NB4 (cell line): ENCODE results near the gene GALNT18.

ENCODE experiments used
- DNase-seq: peaks from one replicate; pipeline ENCODE4 v3.0.0; 2010; ENCODE audit warnings: low read depth
- H3K4me3 ChIP-seq: one replicate; pipeline ENCODE4 v1.5.1; 2011; ENCODE audit warnings: mild to moderate bottlenecking, low read depth, low read length, moderate library complexity
- CTCF ChIP-seq: IDR thresholded peaks from one replicate; pipeline ENCODE4 v1.5.1; 2012; ENCODE audit warnings: low read depth, low read length
- MAX ChIP-seq: IDR thresholded peaks from 2 replicates; pipeline ENCODE4 v1.6.1; 2011; ENCODE audit warnings: low read depth, low read length
- MYC ChIP-seq: IDR thresholded peaks from 2 replicates; pipeline ENCODE4 v1.6.1; 2011; ENCODE audit warnings: low read depth, low read length
- POLR2A ChIP-seq: IDR thresholded peaks from 2 replicates; pipeline ENCODE4 v1.6.1; 2011; ENCODE audit warnings: mild to moderate bottlenecking; ENCODE audit not compliant: insufficient read length; ENCODE audit errors: extremely low read depth

GALNT18 gene

GRCh38 chr11:11324090-11324489, 297.7 kb downstream of the GALNT18 start:
- TF ChIP-seq MAX: no peak
- no peak for TF ChIP-seq MYC
- TF ChIP-seq CTCF: no peak
- no peak for TF ChIP-seq POLR2A
- DNase-seq: no peak
- no peak overlapping the region for H3K4me3 ChIP-seq

GRCh38 chr11:11322101-11322500, 299.7 kb downstream of the GALNT18 start:
- H3K4me3 ChIP-seq: no peak overlapping the region
- TF ChIP-seq CTCF: no peak
- TF ChIP-seq MYC: no peak
- no peak for TF ChIP-seq MAX
- no peak for TF ChIP-seq POLR2A
- DNase-seq: no peak

- TF ChIP-seq MYC (no peak), MAX (no peak), POLR2A (no peak), CTCF (no peak)
- no peak for DNase-seq
These were observed 301.0 kb downstream of the GALNT18 start for GRCh38 chr11:11320825-11321224.

GRCh38 chr11:11318961-11319360, 302.8 kb downstream of the GALNT18 start:
- peak; percentile 56 for DNase-seq
- H3K4me3 ChIP-seq: no peak overlapping the region
- TF ChIP-seq MAX: no peak
- TF ChIP-seq MYC: no peak
- TF ChIP-seq POLR2A: no peak
- no peak for TF ChIP-seq CTCF

More at GRCh38 chr11:11320825-11321224, 301.0 kb downstream of the GALNT18 start:
- H3K4me3 ChIP-seq: no peak overlapping the region

- no peak overlapping the region for H3K4me3 ChIP-seq
- TF ChIP-seq MAX (no peak), MYC (no peak)
- DNase-seq: no peak
These were observed 303.3 kb downstream of the GALNT18 start for GRCh38 chr11:11318461-11318860.

GRCh38 chr11:11316651-11317230, 305.1 kb downstream of the GALNT18 start:
- no peak overlapping the region for H3K4me3 ChIP-seq
- DNase-seq: no peak
- no peak for TF ChIP-seq MYC
- no peak for TF ChIP-seq POLR2A
- TF ChIP-seq CTCF: no peak
- TF ChIP-seq MAX: no peak
